Right hindlimb (tissue), 1 donor: Measurements from ENCODE around the gene LENG9.

Experiments used
- DNase-seq: peaks from one replicate; pipeline ENCODE4 v3.0.0-alpha.2; 2018

The LENG9 gene

DNA sequence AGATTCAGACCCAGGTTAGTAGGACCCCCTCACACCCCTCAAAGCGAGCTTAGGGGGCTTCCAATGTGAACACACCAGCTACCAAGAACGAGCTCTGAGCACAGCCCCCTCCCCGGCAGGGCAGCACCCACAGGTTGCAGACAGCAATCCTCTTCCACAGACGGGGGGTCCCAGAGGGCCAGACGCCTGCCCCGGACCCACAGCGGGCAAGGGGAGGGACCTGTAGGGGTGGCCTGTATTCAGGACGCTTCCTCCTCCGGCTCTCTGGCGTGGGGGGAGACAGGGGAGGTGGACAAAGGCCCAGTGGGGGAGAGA is 43.6 kb downstream of the LENG9 start:
- DNase-seq, result no peak

DNA sequence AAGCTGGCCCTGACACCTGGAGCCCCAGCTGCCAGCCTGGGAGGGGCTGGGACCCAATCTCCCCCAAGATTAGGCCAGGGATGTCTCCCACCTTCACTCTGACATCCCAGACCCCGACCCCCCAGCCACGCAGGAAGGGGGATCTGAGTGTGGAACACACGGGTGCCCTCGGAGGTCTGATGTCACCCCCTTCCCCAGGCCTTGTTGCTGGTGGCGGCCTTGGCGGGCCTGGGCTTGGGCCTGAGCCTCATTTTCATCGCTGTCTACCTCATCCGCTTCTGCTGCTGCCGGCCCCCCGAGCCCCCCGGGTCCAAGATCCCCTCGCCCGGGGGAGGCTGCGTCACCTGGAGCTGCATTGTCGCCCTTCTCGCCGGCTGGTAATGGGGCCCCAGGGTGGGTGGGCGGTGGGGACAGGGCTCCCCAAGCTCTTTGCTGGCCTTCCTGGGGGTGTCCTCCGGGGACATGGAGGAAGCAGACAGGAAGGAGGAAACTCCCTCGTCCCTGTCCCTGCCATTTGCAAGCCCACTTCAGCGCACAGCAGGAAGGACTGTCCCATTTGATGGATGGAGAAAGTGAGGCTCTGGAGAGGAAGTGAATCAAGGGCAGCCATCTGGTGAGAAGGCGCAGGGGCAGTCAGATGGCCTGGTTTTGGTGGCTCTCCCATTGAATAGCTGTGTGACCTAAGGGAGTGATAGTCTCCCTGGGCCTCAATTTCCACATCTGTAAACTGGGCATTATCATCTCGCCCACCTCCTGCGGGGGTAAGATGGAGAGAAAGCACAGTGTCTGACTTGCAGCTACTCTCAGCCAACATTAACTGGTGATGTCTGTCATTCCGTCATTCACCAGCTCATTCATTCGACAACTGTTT is 44.4 kb downstream of the LENG9 start:
- no peak for DNase-seq

DNA sequence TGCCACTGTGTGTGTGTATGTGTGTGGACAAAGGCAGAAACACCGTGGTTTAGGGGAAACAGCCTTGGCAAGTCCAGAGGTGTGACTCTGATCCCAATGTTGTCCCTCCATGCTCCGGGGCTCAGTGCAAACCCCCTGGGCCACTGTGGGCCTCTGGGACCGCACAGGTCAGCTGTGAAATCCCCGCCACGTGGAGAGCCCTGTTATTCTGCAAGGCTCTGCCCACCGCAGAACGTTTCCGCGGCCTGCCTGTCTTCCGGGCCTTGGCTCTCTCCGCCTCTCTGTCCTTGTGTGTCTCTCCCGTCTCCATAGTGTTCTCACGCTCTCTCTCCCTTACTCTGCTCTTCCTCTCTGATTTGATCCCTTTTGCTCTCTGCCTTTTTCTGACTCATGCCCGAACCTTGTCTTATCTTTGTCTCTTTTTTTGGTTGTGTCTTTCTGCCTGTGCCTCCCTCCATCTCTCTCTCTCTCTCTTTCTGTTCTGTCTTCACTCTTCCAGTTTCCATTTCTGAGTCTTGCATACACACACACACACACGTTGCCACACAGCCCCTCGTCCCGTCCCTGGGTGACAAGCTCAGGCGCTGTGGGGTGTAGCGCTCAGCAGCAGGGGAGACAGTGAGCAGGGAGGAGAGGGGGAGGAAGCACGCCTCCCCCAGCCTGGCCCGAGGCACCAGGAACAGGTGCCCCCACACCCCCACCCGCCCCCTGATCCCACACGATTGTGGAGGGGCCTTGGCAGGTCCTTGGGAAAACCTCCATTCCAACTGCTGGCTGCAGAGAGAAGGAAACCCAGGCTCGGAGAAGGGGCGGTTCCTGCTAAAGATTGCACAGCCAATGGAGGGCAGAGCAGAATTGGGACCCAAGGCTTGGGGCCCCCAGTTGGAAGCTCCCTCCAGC is 45.3 kb downstream of the LENG9 start:
- no peak for DNase-seq

DNA sequence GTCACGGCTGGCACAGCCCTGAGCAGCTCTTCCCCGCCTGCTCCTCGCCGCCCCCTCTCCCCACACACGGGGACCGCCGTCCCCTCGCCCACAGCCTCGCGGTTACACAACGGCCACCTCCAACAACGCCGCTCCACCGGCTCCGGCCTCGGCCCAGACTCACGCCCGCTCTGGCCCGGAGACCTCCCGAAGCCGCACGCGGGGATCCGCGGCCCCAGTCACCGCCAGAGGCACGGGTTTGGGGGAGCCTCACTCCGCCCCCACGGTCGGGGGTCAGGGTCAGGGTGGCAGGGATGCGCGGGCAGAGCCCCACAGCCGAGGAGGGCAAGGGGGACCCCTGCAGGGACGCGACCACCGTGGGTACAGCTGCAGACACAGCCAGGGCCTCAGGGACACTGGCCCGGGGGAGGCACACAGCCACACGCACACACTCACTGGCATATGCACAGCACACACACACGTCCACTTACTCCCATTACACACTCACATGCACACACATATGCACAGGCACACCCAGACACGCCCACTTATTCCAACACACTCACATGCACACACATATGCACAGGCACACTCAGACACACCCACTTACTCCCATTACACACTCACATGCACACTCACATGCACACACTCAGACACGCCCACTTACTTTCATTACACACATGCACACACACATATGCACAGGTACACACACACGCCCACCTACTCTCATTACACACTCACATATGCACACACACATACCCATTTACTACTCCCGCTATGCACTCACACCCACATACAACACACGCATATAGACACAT is 46.7 kb downstream of the LENG9 start:
- DNase-seq, result no peak

DNA sequence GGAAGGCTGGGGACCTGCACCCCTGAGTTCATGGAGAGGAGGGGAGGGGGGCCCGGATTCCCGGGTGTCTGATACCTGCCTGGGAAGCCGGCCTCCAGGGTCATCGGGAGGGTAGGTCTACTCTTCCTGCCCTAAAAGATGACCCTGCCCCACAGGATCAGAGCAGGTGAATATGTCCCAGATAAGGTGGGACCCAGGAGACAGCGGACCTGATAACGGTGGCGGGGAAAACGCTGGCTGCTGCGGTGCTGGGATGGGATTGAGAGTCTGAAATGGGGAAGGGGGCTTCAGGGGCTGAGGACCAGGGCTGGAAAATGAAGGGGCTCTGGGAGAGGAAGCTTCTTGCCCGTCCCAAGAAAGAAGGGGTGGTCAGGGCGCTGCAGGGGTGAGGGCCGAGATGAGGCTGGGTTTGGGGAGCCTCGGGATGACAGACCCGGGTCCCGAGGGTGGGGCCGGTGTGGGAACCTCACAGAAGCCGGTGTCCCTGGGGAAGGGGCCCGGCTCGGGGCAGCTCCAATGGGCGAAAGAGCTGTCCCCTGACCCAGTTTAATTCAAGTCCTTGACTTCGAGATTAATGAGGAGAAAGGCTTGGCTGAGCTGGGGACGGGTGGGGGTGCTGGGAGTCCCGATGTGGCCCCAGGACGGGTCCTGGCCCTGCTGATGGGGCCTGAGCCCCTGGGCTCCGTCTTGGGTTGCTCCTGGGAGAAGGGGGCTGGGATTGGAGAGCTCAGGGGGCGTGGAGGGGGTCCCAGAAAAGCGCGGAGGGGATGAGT is 47.5 kb downstream of the LENG9 start:
- no peak for DNase-seq

DNA sequence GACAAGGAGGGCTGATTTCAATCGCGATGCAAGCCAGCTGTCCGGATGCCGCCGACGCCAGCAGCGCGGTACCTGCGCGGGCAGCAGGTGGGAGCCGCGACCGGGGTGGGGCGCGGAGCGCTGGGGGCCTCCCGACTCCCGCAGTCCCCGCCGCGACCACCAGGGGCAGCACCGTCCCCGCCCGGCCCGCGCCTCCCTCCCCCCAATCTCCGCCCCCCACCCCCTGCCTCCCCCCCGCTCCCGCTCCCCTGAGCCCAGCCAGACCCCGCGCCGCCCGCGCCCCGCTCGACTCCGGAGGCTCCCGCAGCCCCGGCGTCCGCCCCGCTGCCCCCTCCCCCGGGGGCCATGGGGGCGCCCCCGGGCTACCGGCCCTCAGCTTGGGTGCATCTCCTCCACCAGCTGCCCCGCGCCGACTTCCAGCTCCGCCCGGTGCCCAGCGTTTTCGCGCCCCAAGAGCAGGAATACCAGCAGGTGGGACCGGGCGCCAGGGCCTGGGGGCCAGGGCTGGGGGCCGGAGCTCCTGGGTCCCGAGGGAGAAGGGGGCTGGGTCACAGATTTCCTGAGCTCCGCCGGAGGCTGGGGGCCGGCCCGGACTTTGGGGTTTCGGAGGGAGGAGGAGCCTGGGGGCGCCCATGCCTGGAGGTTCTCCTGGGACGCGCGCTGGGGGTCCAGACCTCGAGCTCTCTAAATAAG is 48.2 kb downstream of the LENG9 start, which contains the start of gene TTYH1:
Gene TTYH1 (plus strand): TSS at position 257 of the 693 bp plus-strand sequence. CDS start 89 bp downstream, at position 346.
- DNase-seq, result no peak

DNA sequence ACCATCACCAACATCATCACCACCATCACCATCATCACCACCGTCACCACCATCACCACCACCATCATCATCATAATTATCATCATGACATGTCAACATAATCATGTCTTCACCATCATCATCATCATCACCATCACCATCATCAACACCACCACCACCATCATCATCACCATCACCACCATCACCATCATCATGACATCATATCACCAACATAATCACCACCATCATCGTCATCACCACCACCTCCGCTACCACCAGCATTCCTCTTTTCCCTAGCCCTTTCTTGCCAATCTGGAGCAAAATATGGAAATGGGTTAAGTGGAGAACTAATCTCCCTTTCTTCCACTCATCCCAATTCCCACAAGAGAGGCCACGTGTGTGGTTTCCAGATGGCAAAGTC is 49.4 kb downstream of the LENG9 start:
- DNase-seq, result no peak

DNA sequence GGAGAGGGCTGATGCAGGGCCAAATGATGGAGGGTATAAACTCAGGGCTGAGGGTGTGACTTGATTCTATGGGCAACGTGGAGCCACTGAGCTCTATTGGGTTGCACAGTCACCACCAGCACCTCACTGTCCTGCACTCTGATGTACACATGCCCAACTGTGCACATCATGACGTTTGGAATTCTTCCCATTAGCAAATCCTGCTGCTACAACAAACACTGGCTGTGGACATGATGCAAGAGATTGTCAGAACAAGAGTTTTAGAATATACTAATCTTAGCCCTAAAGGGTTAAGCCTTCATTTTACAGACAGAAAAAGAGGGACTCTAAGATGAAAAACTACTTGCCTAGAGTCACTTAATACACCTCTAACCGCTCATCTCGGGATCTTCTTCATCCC is 50.7 kb downstream of the LENG9 start:
- DNase-seq, result no peak
